ENCODE data around the gene GADD45B. TPM values are rescaled to one million over a fixed set of nuclear protein-coding genes. Genes with fewer than 3 reads are reported as not detected.

The GADD45B gene
- total and polyA plus RNA-seq, 2 donors (not counting 3 experiments of a cell fraction or from before 2014, with no cell fraction given): 61.3 to 267 TPM

GRCh38 chr19:2479556-2480194 lies 3.7 kb downstream of the GADD45B start:
- Histone ChIP-seq H3K36me3 (ENCODE audit: control insufficient read depth in 2 of 2, extremely low read depth in 1 of 2, insufficient read depth in 2 of 2, low read length in 2 of 2) (peaks cover 5 to 7% of the 10 kb centered on the region in 2 experiments), H3K4me3 (replicated peaks in 1 of 3; ENCODE audit: insufficient read depth in 1 of 3, low read depth in 1 of 3, low read length in 3 of 3) (no peak overlapping the region), H3K9ac (replicated peaks; ENCODE audit: extremely low read depth, insufficient read depth, low read length) (no peak overlapping the region), H3K27ac (ENCODE audit: insufficient read depth, low read depth, low read length) (no peak overlapping the region), H3K4me2 (ENCODE audit: insufficient read depth, low read length) (no peak overlapping the region), H2AFZ (ENCODE audit: low read depth, low read length) (no peak overlapping the region), H3K9me1 (replicated peaks; ENCODE audit: control insufficient read depth, extremely low read depth, insufficient read depth, low read length) (no peaks in the 10 kb centered on the region), H4K20me1 (replicated peaks; ENCODE audit: control insufficient read depth, extremely low read depth, insufficient read depth, low read length) (no peaks in the 10 kb centered on the region), H3K27me3 (ENCODE audit: control insufficient read depth in 2 of 2, insufficient read depth in 2 of 2, low read length in 2 of 2) (no peaks in the 10 kb centered on the region), H3K4me1 (ENCODE audit: control insufficient read depth, extremely low read depth, insufficient read depth, low read length) (peaks cover 16% of the 10 kb centered on the region), H3K79me2 (ENCODE audit: control insufficient read depth, insufficient read depth, low read length) (peaks cover 34% of the 10 kb centered on the region), H3K9me3 (replicated peaks; ENCODE audit: control insufficient read depth, insufficient read depth, low read length) (no peaks in the 10 kb centered on the region)
- FAIRE-seq: no peak
- CTCF ChIA-PET: interaction anchor here (1.0 to 2.7 kb wide), 3 partner anchors 63 to 132 kb away, joined by 3 to 20 read pairs (median 15); no protein-coding TSS in a partner anchor
- POLR2A ChIA-PET: interaction anchor here (1.0 to 5.5 kb wide), 3 partner anchors 54 to 99 kb away, joined by 3 to 253 read pairs (median 53); no protein-coding TSS in a partner anchor
- dilution Hi-C loops (cut with MboI; ENCODE audit: extremely low pct_ligation_motif_present, low sequenced_read_pairs) (no loop called here), intact Hi-C loops (cut with micrococcal nuclease) (loop anchor here (1.0 kb wide), 1 partner anchor 10 kb away; no protein-coding TSS in a partner anchor)
- no TSS peak for BruUV-seq (replicated peaks)
- TF ChIP-seq FOS (IDR thresholded peaks at IDR 0.05; ENCODE audit: borderline replicate concordance, insufficient read depth, low read length) (no peak), MAX (IDR thresholded peaks at IDR 0.05; ENCODE audit: insufficient read depth, insufficient read length) (no peak), MYC (IDR thresholded peaks at IDR 0.05; ENCODE audit: low read depth, low read length) (no peak), POLR2AphosphoS5 (IDR thresholded peaks at IDR 0.05; ENCODE audit: insufficient read depth, low read depth, low read length) (no peak), JUN (IDR thresholded peaks at IDR 0.05; ENCODE audit: borderline replicate concordance, insufficient read depth, insufficient read length, low read depth) (no peak), EZH2 (IDR thresholded peaks at IDR 0.05; ENCODE audit: borderline replicate concordance, low read depth, low read length, severe bottlenecking) (no peak), GATA2 (IDR thresholded peaks at IDR 0.05; ENCODE audit: insufficient read depth, insufficient read length, low read depth, low read length) (no peak), POLR2A (IDR thresholded peaks at IDR 0.05; ENCODE audit: low read depth, low read length) (no peak), CTCF (IDR thresholded peaks at IDR 0.05; ENCODE audit: extremely low read depth in 1 of 2, insufficient read depth in 1 of 2, low read depth in 1 of 2, low read length in 2 of 2) (no peak)
- no peak for DNase-seq (ENCODE audit: low read depth, low spot score)

All from endothelial cell of umbilical vein (primary cell).